Muscle of leg (tissue), 11 donors: Measurements from ENCODE around the gene DNAJC5. TPM values are rescaled to one million over a fixed set of nuclear protein-coding genes. Genes with fewer than 3 reads are reported as not detected.

Experiments
- DNase-seq: peaks from one replicate; pipeline ENCODE4 v3.0.0; 2013
- H3K27ac ChIP-seq: one replicate; pipeline ENCODE4 v1.5.1; 2013; ENCODE audit warnings: mild to moderate bottlenecking, low read length, control low read depth
- H3K27me3 ChIP-seq: one replicate; pipeline ENCODE4 v1.6.1; 2013; ENCODE audit warnings: low read length; ENCODE audit not compliant: control insufficient read depth, insufficient read depth
- H3K36me3 ChIP-seq: one replicate; pipeline ENCODE4 v1.6.1; 2013; ENCODE audit warnings: low read length; ENCODE audit not compliant: control insufficient read depth, insufficient read depth
- H3K4me1 ChIP-seq: one replicate; pipeline ENCODE4 v1.6.1; 2013; ENCODE audit warnings: low read length; ENCODE audit not compliant: control insufficient read depth, insufficient read depth
- H3K4me3 ChIP-seq: one replicate; pipeline ENCODE4 v1.5.1; 2013; ENCODE audit warnings: low read length, control low read depth
- H3K9me3 ChIP-seq: replicated peaks from 2 replicates; pipeline ENCODE4 v1.6.1; 2013; ENCODE audit warnings: low read depth, low read length; ENCODE audit not compliant: control insufficient read depth
- WGBS: methylation state at CpG from one replicate; pipeline ENCODE4 v1.1.5; 2013; ENCODE audit warnings: missing lambda C conversion rate; ENCODE audit not compliant: insufficient coverage; 5-methylcytosine and 5-hydroxymethylcytosine counted together
- polyA plus RNA-seq, 8 donors: library from polyadenylated mRNA; unstranded; fragments of 120-200 nt; gene quantifications; one replicate each; pipeline versions ENCODE4 v1.2.1 to v1.2.3, GENCODE V29; 2013; ENCODE audit warnings: inconsistent platforms in 1 of 8, low replicate concordance in 1 of 8; ENCODE audit not compliant: insufficient read length in 8 of 8, insufficient read depth in 1 of 8
- total RNA-seq: library from RNA; stranded (reverse); fragments of 120-200 nt; gene quantifications from one replicate; pipeline ENCODE4 v1.2.4, GENCODE V29; 2013

DNAJC5 gene
- total and polyA plus RNA-seq, 9 donors, result 26.8 to 37.9 (median 32.3) TPM

DNA sequence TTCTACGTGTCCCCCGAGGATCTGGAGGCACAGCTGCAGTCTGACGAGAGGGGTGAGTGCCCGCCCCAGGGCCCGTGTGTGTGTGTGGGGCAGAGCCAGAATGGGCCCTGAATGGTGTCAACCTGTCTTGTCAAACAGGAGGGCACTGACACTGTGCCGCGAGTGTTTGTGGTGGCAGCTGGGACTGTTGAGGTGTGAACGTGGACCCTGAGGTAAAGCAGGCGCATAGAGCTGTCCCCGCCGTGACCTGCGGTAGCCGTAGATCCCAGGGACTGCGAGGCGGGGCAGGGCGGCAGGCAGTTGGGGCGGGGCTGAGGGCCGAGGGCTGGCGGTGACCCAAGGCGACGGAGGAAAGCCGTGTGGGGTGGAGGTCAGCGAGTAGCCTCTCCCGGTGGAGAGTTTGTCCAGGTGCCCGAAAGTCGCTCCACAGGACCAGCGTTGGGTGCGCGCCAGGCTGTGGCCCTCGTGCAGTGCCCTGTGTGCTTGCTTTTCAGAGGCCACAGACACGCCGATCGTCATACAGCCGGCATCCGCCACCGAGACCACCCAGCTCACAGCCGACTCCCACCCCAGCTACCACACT lies 36.1 kb downstream of the DNAJC5 start:
- WGBS, result 85% methylated on average over 37 of the region's 37 CpGs

DNA sequence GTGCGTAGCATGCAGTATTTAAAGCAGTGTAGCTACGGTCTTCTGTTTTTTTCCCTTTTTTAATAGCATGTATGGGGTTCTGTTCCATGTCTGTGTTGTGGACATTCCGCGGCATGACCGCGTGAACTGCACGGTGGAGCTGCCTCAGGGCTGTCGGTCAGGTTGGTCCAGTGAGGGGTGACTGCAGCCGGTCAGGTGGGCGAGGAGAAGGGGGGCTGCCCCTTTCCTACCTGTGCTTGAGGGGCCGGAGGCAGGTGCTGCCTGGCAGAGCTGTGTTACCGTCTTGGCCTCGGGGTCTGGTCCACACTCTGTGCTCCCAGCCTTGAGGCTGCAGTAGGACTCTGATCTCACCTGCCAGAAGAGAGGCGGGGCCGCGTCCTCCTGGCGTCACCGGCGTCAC lies 36.8 kb downstream of the DNAJC5 start:
- DNase-seq, result no peak
- 97% methylated on average over 10 of the region's 19 CpGs for WGBS
- H3K4me1 ChIP-seq, result no peaks in the 10 kb centered on the region
- H3K9me3 ChIP-seq, result no peaks in the 10 kb centered on the region
- H3K4me3 ChIP-seq, result no peak overlapping the region
- no peak overlapping the region for H3K27ac ChIP-seq
- H3K27me3 ChIP-seq, result no peaks in the 10 kb centered on the region
- H3K36me3 ChIP-seq, result peaks cover 72% of the 10 kb centered on the region

More for the DNA sequence above, 36.1 kb downstream of the DNAJC5 start:
- H3K27me3 ChIP-seq, result no peaks in the 10 kb centered on the region
- H3K4me1 ChIP-seq, result no peaks in the 10 kb centered on the region
- no peak overlapping the region for H3K4me3 ChIP-seq
- DNase-seq, result no peak
- H3K9me3 ChIP-seq, result no peaks in the 10 kb centered on the region
- H3K27ac ChIP-seq, result no peak overlapping the region
- H3K36me3 ChIP-seq, result peaks cover 74% of the 10 kb centered on the region

DNA sequence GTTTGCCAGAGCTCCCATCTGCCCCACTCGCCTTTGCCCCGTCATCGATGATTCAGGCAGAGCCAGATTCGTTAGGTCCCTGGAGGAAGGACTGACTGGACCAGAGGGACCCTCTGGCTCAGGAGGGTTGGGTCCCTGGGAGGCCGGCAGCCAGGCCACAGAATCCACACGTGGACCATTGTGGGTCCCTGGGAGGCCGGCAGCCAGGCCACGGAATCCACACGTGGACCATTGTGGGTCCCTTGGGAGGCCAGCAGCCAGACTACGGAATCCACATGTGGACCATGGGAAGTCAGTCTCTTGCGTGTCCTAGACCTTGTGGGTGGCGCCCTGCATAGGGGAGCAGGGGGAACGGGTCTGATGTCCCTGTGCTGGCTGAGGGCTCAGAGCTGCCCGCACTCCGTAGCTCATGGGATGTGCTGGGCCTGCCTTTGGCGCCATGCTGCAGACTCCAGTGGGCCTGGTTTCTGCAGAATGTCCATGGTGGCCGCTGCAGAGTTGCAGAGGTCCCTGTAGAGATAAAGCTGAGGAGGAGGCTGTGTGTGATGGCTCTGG lies 37.8 kb downstream of the DNAJC5 start:
- Histone ChIP-seq H3K27me3 (no peaks in the 10 kb centered on the region), H3K27ac (no peak overlapping the region), H3K36me3 (peaks cover 74% of the 10 kb centered on the region), H3K9me3 (no peaks in the 10 kb centered on the region), H3K4me1 (no peaks in the 10 kb centered on the region), H3K4me3 (no peak overlapping the region)
- WGBS, result 89% methylated on average over 16 of the region's 17 CpGs
- no peak for DNase-seq

DNA sequence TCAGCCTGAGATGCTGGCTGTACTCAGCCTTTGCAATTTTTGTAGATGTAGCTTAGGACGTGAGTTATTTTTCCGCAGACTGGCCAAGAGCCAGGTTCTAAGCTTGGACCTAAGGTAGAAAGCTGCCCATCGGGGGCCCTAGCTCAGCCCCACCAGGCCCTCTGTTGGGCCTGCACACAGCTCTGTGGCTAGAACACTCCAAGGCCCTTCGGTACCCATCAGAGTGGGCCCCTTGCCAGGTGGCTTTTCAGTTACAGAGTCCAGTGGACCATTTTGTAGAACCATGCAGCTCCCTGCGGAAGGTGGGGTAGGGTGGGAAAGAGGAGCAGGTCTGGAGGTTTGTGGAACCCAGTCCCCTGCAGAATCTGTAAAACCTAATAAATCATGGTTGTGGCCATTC lies 38.7 kb downstream of the DNAJC5 start:
- H3K36me3 ChIP-seq, result peaks cover 66% of the 10 kb centered on the region
- H3K27me3 ChIP-seq, result no peaks in the 10 kb centered on the region
- WGBS, result 60% methylated on average over 5 of the region's 5 CpGs
- H3K4me3 ChIP-seq, result no peak overlapping the region
- no peak overlapping the region for H3K27ac ChIP-seq
- H3K4me1 ChIP-seq, result no peaks in the 10 kb centered on the region
- H3K9me3 ChIP-seq, result no peaks in the 10 kb centered on the region
- no peak for DNase-seq

DNA sequence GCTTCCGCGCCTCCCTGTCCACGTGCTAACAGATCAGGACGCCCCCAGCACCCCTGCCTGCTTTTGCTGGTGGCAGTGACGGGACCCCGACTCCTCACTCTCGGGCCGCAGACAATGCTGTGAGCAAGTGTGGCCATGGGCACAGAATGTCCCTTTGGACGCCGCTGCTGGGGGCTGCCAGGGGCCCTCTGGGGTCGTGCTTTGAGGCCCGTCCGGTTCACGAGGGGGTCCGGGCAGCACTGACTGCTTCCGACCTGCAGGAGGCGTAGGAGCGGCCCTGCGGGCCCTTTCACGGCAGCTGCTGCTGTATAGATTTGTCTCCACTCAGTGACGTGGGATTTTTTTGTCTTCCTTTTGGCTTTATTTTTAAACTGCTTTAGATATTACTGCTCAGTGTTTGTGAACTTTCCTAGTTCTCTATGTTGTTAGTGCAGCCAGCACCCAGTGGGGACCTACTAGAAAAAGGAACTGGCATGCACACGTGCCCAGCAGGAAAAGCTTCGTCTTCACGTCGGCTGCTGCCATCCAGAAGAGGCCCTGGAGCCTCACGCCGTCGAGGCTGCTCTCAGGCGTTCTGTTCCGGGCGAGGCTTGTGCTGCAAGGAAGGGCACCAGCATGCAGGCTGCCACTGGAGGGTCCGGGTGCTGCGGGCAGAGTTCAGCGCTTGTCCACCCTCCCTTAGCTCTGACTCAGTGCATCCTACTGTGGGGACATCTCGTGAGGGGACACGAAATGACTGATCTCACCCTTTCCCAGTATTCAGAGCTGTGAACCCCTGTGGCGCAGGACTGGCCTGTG lies 39.5 kb downstream of the DNAJC5 start:
- DNase-seq, result no peak
- Histone ChIP-seq H3K4me3 (no peak overlapping the region), H3K9me3 (no peaks in the 10 kb centered on the region), H3K27ac (no peak overlapping the region), H3K27me3 (no peaks in the 10 kb centered on the region), H3K36me3 (peaks cover 67% of the 10 kb centered on the region), H3K4me1 (no peaks in the 10 kb centered on the region)
- WGBS, result 72% methylated on average over 29 of the region's 37 CpGs

DNA sequence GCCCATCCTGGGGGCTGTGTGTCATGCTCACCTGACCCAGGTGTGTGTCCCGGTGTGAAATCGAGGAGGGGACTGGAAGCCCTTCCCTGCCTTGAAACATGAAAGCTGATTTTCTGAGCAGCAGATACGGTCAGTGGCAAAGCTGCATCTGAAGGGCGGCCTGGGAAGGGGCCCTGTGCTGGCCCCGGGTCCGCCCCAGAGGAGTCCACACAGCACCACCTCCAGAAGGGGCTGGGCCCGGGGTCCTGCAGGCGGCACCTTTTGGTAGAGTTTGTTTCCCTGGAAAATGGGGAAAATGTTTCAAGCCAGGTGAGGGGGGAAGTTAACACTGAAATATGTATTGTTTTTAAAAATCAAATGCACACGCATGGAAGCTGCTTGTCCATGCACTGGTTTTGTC lies 40.5 kb downstream of the DNAJC5 start:
- Histone ChIP-seq H3K36me3 (peaks cover 70% of the 10 kb centered on the region), H3K4me3 (no peak overlapping the region), H3K4me1 (no peaks in the 10 kb centered on the region), H3K27ac (no peak overlapping the region), H3K9me3 (no peaks in the 10 kb centered on the region), H3K27me3 (no peaks in the 10 kb centered on the region)
- 86% methylated on average over 7 of the region's 9 CpGs for WGBS
- DNase-seq, result no peak

DNA sequence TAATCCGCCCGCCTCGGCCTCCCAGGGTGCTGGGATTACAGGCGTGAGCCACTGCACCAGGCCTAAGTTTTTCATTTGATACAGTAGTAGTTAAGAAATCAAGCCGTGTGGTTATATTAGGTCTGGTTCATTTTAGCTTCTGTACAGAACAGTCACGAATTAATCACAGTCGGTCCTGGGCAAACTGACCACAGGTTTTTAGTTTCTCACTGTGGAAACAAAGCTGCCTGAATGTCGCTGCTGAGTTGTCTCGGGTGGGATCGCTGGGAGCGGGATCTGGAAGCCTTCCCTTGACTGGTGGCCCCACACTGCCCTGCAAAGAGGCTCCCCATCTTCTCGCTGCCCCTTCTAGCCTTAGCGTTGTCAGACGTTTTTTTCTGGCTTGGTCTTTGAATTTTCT lies 42.7 kb downstream of the DNAJC5 start:
- Histone ChIP-seq H3K4me3 (no peak overlapping the region), H3K27ac (no peak overlapping the region), H3K27me3 (no peaks in the 10 kb centered on the region), H3K9me3 (no peaks in the 10 kb centered on the region), H3K36me3 (peaks cover 62% of the 10 kb centered on the region), H3K4me1 (peaks cover 3% of the 10 kb centered on the region)
- WGBS, result 90% methylated on average over 8 of the region's 14 CpGs
- DNase-seq, result no peak

DNA sequence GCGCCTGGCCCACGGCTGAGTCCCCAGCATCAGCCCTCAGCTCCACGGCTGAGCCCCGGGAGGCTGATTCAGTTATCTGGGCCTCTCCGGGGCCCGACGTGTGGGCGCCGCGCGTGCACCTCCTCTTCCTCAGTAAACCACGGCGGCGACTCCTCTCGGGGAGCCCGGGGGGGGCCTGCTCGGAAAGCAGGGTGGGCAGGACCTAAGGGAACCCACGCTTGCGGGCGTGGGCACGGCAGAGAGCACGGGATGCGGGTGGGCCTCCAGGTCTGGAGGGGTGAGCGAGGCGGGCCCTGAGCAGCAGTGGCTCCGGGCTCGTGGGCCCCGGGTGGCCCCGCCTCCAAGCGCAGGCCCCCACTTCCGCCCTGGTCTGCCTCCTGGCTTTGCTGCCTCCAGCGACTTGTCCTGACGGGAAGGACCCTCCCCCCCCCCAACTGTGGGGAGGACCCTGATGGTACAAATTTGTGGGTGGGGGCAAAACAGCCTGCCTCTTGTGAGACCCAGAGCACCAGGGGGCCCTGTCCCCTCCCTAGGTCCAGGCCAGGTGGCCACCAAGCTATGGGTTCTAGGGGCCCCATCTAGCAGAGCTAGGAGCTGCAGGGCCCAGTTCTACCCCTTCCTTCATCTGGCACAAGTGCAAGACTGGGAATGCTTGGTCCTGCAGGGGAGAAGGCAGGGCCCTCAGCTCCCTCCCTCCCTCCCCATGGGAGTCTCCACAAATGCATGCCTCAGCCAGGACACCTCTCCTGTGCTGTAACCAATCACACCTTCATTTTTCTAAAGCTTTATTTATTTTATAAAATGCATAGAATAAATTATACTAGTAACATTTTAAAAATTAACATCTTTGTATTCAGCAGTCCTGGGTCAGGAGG lies 44.4 kb downstream of the DNAJC5 start:
- no peak overlapping the region for H3K4me3 ChIP-seq
- peaks cover 14% of the 10 kb centered on the region for H3K4me1 ChIP-seq
- no peak overlapping the region for H3K27ac ChIP-seq
- WGBS, result 64% methylated on average over 18 of the region's 33 CpGs
- peaks cover 72% of the 10 kb centered on the region for H3K36me3 ChIP-seq
- H3K9me3 ChIP-seq, result no peaks in the 10 kb centered on the region
- H3K27me3 ChIP-seq, result no peaks in the 10 kb centered on the region
- peak; percentile 11 for DNase-seq

DNA sequence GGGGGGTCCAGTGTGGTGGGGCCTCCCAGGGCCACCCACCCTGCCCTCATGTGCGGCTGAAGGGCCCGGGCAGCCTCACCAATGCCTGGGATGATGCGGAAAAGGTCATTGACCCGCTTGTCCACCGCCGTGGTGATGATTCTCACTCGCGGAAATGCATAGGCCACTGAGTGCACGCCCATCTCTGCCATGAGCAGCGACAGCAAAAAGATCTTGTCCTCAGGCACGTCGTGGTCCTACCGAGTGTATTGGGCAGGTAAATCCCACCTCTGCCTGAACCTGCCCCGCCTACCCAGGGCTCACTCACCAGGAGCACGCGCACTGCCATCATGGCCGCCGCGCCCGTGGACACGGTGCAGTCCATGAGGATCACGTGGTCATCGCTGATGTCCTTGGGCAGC lies 45.1 kb downstream of the DNAJC5 start:
- DNase-seq, result no peak
- H3K36me3 ChIP-seq, result peaks cover 73% of the 10 kb centered on the region
- WGBS, result 81% methylated on average over 23 of the region's 23 CpGs
- H3K27ac ChIP-seq, result no peak overlapping the region
- H3K9me3 ChIP-seq, result no peaks in the 10 kb centered on the region
- no peaks in the 10 kb centered on the region for H3K27me3 ChIP-seq
- peaks cover 14% of the 10 kb centered on the region for H3K4me1 ChIP-seq
- H3K4me3 ChIP-seq, result no peak overlapping the region
